ENCODE measurements around the gene WDR62. TPM values are rescaled to one million over a fixed set of nuclear protein-coding genes. Genes with fewer than 3 reads are reported as not detected.

The WDR62 gene
- total RNA-seq (12.1 and 13.4 TPM in 2 replicates), polyA plus RNA-seq (8.0 and 8.7 TPM in 2 replicates), polyA minus RNA-seq (8.5 and 12.9 TPM in 2 replicates), Bru-seq, nascent RNA (percentile 53 among the genes with signal in this experiment), BruChase-seq, experiment 1, labeled RNA remaining after a 6-hour chase (percentile 60 among the genes with signal in this experiment), BruChase-seq, experiment 2, labeled RNA remaining after a 2-hour chase (percentile 62 among the genes with signal in this experiment)
- polyA plus RNA-seq (2011; cell fraction: cytosol; rRNA removed), result 6.9 and 7.3 TPM in 2 replicates
- 26.6 and 29.4 TPM in 2 replicates for polyA plus RNA-seq (2011; cell fraction: nucleus; rRNA removed)
- polyA plus RNA-seq (2012), result 4.0 and 6.9 TPM in 2 replicates
- polyA minus RNA-seq (2011; cell fraction: cytosol; rRNA and poly(A)+ RNA removed), result 12.1 TPM
- 10.0 and 15.3 TPM in 2 replicates for polyA minus RNA-seq (2011; cell fraction: nucleus; rRNA and poly(A)+ RNA removed)
- long read RNA-seq, full-length matches to known transcripts, result 9 of 28 reads
- long read RNA-seq, partial matches to known transcripts, result 8 of 28 reads
- long read RNA-seq, other reads (novel, unspliced or antisense), result 11 of 28 reads

GRCh38 chr19:36054733-36055686 lies at the start of gene WDR62:
WDR62 (plus strand) TSS chr19:36054897; CDS start chr19:36054972, 75 bp downstream.
- CTCF ChIA-PET, result interaction anchor here (1.0 to 1.9 kb wide), 6 partner anchors 11 to 126 kb away, joined by 3 to 6 read pairs (median 4); partner anchors contain the start of genes ALKBH6, POLR2I and TBCB
- intact Hi-C loops (cut with micrococcal nuclease) (loop anchor here (1.0 kb wide), 8 partner anchors 15 to 297 kb away; partner anchors contain the start of genes ALKBH6, CLIP3, PROSER3 and SDHAF1), dilution Hi-C loops (cut with MboI; ENCODE audit: extremely low pct_ligation_motif_present, low sequenced_read_pairs) (no loop called here)
- peaks cover 21% of the 10 kb centered on the region for H3K79me2 ChIP-seq (ENCODE audit: control insufficient read depth, insufficient read depth, low read length)
- BruUV-seq (replicated peaks), result no TSS peak
- H2AFZ ChIP-seq (ENCODE audit: low read depth, low read length), result peak within 1 kb of the TSS; percentile 98
- peak within 1 kb of the TSS; percentile 76 to 89 (median 87) for H3K4me3 ChIP-seq (replicated peaks in 1 of 3; ENCODE audit: insufficient read depth in 1 of 3, low read depth in 1 of 3, low read length in 3 of 3)
- no peaks in the 10 kb centered on the region for H3K9me3 ChIP-seq (replicated peaks; ENCODE audit: control insufficient read depth, insufficient read depth, low read length)
- TF ChIP-seq FOS (IDR thresholded peaks at IDR 0.05; ENCODE audit: borderline replicate concordance, insufficient read depth, low read length), result no peak
- TF ChIP-seq CTCF (IDR thresholded peaks at IDR 0.05; ENCODE audit: extremely low read depth in 1 of 2, insufficient read depth in 1 of 2, low read depth in 1 of 2, low read length in 2 of 2), result no peak
- no peak for TF ChIP-seq MAX (IDR thresholded peaks at IDR 0.05; ENCODE audit: insufficient read depth, insufficient read length)
- TF ChIP-seq POLR2AphosphoS5 (IDR thresholded peaks at IDR 0.05; ENCODE audit: insufficient read depth, low read depth, low read length), result peak; percentile 35
- H3K27ac ChIP-seq (ENCODE audit: insufficient read depth, low read depth, low read length), result peak within 1 kb of the TSS; percentile 79
- H3K4me2 ChIP-seq (ENCODE audit: insufficient read depth, low read length), result peak within 1 kb of the TSS; percentile 99
- H3K36me3 ChIP-seq (ENCODE audit: control insufficient read depth in 2 of 2, extremely low read depth in 1 of 2, insufficient read depth in 2 of 2, low read length in 2 of 2), result no peaks in the 10 kb centered on the region
- DNase-seq (ENCODE audit: low read depth, low spot score) (no peak), FAIRE-seq (peak; percentile 43)
- H4K20me1 ChIP-seq (replicated peaks; ENCODE audit: control insufficient read depth, extremely low read depth, insufficient read depth, low read length), result no peaks in the 10 kb centered on the region
- H3K4me1 ChIP-seq (ENCODE audit: control insufficient read depth, extremely low read depth, insufficient read depth, low read length), result peaks cover 16% of the 10 kb centered on the region
- H3K27me3 ChIP-seq (ENCODE audit: control insufficient read depth in 2 of 2, insufficient read depth in 2 of 2, low read length in 2 of 2), result no peaks in the 10 kb centered on the region
- no peaks in the 10 kb centered on the region for H3K9me1 ChIP-seq (replicated peaks; ENCODE audit: control insufficient read depth, extremely low read depth, insufficient read depth, low read length)
- H3K9ac ChIP-seq (replicated peaks; ENCODE audit: extremely low read depth, insufficient read depth, low read length), result peak within 1 kb of the TSS; percentile 80
- POLR2A ChIA-PET, result interaction anchor here (0.5 kb wide), 1 partner anchor 107 kb away, joined by 4 read pairs; no protein-coding TSS in a partner anchor

Data from endothelial cell of umbilical vein (primary cell).